GM12875 (cell line): Measurements from ENCODE around the gene APPL2.
A peak's percentile ranks its signal among the peaks of the same experiment; 100 is the strongest.

Experiments
- H3K4me3 ChIP-seq: one replicate; pipeline ENCODE4 v1.5.1; 2011; ENCODE audit warnings: low read depth, low read length, control low read depth
- TF ChIP-seq, protein P1 (sequence below): IDR thresholded peaks from 2 replicates; pipeline ENCODE4 v1.5.1; 2011; ENCODE audit warnings: low read depth, mild to moderate bottlenecking, control low read depth, inconsistent platforms, low read length, moderate library complexity, borderline replicate concordance; ENCODE audit not compliant: insufficient read depth

APPL2 gene, protein sequence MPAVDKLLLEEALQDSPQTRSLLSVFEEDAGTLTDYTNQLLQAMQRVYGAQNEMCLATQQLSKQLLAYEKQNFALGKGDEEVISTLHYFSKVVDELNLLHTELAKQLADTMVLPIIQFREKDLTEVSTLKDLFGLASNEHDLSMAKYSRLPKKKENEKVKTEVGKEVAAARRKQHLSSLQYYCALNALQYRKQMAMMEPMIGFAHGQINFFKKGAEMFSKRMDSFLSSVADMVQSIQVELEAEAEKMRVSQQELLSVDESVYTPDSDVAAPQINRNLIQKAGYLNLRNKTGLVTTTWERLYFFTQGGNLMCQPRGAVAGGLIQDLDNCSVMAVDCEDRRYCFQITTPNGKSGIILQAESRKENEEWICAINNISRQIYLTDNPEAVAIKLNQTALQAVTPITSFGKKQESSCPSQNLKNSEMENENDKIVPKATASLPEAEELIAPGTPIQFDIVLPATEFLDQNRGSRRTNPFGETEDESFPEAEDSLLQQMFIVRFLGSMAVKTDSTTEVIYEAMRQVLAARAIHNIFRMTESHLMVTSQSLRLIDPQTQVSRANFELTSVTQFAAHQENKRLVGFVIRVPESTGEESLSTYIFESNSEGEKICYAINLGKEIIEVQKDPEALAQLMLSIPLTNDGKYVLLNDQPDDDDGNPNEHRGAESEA

DNA sequence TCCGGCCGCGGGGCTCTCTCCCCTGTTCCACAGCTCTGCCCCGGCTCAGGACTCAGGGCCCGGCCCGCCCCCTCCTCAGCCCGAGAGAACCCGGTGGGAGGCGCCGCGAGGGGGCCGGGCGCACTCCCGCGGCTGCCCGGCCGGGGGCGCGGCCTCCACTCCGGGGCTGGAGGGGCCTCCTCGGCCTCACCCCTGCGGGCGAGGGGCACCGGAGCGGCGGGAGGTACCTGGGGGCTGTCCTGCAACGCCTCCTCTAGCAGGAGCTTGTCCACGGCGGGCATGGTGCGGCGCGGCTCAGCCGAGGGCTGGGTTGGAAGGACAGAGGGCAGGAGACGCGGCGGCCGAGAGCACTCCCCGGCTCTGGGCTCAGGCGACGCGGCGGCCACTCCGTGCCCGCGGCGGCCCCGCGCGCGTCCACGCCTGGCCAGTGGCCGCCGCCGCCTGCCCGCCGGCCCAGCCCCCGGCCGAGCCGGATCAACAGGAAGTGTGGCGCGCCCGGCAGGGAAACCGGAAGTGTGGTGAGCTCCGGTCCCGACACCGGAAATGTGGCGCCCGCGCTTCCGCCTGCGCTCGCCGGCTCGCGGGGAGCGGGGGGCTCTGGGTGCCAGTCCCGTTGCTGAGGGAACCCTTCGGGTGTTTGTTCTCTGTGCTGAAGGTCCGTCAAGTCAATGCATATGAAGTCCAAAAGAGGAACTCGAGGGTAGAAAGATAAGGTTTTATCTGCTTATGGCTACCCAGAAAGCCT is at the start of gene APPL2:
TSS of gene APPL2 (minus strand) at position 443 of the 745 bp plus-strand sequence. CDS start at position 281, 162 bp downstream.
- peak within 1 kb of the TSS; percentile 97 for H3K4me3 ChIP-seq
- TF ChIP-seq, protein P1, sequence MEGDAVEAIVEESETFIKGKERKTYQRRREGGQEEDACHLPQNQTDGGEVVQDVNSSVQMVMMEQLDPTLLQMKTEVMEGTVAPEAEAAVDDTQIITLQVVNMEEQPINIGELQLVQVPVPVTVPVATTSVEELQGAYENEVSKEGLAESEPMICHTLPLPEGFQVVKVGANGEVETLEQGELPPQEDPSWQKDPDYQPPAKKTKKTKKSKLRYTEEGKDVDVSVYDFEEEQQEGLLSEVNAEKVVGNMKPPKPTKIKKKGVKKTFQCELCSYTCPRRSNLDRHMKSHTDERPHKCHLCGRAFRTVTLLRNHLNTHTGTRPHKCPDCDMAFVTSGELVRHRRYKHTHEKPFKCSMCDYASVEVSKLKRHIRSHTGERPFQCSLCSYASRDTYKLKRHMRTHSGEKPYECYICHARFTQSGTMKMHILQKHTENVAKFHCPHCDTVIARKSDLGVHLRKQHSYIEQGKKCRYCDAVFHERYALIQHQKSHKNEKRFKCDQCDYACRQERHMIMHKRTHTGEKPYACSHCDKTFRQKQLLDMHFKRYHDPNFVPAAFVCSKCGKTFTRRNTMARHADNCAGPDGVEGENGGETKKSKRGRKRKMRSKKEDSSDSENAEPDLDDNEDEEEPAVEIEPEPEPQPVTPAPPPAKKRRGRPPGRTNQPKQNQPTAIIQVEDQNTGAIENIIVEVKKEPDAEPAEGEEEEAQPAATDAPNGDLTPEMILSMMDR: peak; percentile 59

DNA sequence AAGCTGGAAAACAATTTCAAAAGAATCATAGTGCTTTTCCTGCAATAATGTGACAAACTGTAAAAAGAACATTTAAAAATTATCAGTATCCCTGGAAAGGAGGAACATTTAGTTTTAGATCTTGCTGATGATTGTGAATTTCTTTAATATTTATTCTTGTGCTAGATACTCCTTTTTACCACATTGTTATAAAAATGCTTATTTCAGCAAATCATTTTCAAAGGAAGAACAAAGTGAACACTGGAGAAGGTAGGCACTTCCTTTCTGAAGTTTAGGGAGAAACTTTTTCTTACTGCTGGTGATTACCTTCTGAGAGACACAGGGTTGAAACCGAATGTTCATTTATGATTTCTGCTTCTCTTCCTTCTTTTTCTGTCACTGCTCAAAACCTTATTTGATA is 49.4 kb upstream of the APPL2 start:
- no peak overlapping the region for H3K4me3 ChIP-seq
- TF ChIP-seq, protein P1: no peak

DNA sequence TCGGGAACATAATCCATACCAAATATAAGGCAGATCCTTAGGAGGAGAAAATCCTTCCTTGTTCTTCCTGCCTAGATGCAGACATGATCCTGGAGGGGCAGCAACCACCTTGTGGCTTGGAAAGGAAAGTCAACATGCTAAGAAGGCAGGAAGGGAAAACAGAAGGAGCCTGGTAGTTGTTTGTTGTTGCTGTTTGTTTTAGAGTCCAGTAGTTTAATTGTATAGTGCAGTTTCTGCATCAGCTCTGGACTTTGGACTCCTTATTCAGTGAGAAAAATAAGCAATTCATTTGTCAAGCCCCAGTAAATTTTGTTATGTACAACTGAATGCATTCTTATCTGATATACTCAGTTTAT is 45.7 kb upstream of the APPL2 start:
- H3K4me3 ChIP-seq: no peak overlapping the region
- TF ChIP-seq, protein P1: no peak

DNA sequence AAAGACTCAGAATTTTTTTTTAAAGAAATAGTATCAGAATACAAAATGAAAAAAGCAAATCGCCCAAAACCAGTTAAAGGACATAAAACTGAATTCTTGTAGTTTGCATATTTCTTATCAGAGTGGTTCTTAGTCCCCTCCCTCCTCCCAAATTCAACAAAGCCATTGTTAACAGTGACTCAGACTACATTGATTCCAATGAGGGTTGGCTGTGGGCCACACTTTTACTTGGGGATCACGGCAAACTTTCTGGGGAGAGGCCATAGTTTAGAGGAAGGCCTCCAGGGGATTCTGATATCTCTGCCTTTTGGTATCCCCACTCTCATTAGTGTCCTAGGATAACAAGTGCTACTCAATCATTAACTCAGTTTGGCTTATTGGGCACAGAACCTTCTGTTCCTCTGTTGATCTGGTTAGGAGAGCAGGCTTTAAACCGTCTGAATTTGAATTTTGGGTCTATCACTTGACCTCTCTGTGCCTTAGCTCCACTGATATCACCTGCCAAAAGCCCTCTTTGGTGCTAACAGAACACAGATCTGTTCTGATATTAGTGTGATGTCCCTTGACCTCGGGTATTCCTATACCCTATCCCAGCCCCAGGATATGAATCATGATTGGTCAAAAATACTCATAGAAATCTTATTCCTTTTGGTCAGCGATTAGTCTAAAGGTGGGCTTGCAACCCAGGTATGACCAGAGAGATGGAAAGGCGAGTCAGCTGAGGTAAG is 45.2 kb upstream of the APPL2 start:
- TF ChIP-seq, protein P1: no peak
- H3K4me3 ChIP-seq: no peak overlapping the region

DNA sequence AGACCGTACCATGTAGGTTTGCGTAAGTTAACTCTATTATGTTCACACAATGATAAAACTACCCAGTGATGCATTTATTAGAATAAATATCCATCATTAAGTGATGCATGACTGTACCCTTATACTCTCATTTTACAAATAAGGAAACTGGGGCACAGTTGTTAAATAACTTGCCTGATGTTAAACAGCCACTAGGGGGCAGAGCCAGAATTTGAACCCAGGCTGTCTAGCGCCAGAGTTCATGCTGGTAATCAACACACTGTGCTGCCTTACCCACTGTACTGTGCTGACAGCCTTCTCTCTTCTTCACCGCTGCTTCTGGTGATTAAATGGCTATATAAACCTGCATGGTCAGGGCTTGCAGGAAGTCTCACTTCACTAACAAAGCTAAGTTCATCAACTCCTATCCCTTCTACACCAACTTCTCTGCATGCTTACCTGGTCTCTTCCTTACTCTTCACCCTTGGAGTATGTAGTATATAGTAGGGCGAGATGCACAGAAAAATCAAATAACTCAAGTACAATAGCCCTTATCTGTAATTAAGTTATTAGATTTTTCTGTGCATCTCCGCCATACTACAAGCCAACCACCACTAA is 43.6 kb upstream of the APPL2 start:
- TF ChIP-seq, protein P1: peak; percentile 62
- H3K4me3 ChIP-seq: no peak overlapping the region

DNA sequence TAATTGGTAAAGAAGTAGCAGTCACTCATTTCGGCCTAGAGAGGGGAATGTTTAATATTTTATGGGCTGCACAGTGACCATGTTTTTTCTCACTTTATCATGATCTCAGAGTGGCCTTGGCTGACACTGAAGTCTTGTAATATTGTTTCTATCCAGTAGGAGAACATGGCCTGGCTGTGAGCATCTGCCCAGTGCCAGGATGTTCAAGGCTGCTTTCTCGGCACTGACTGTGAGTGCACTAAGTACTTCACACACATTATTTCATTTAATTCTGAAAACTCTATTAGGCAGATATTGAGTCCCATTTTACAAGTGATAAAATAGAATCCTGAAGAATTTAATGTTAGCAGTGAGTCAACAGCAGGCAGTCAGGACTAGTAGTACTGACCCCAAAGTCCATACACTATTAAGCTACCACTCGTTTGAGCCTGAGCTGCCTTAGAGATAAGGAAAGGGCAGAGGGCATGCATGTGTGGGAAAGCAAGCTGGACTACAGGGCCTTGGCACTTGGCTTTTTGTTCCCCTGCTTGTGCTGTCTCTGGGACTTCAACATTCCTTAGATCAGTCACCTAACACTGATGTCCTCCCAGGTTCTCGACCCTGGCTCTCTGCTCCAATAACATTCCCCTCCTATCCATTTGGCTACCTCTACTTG is 42.2 kb upstream of the APPL2 start:
- no peak overlapping the region for H3K4me3 ChIP-seq
- TF ChIP-seq, protein P1: no peak
